NCI-H774 (cell line): ENCODE data around the gene SOWAHA.

Experiments
- DNase-seq: peaks from one replicate; lab custom pipeline; 2025; lab: John Stamatoyannopoulos, UW

The SOWAHA gene

GRCh38 chr5:132812781-132813598, at the start of gene SOWAHA:
SOWAHA (plus strand) TSS chr5:132813302; CDS start chr5:132813622, 320 bp downstream.
- peak; percentile 15 for DNase-seq

- DNase-seq = no peak
Observed at GRCh38 chr5:132764051-132764450, 49.1 kb upstream of the SOWAHA start.

- DNase-seq = no peak
Observed at GRCh38 chr5:132764671-132765238, 48.3 kb upstream of the SOWAHA start.

GRCh38 chr5:132765311-132766019, 47.6 kb upstream of the SOWAHA start:
- DNase-seq = no peak

- DNase-seq = no peak
Observed at GRCh38 chr5:132766020-132766805, 46.9 kb upstream of the SOWAHA start.

- no peak for DNase-seq
Observed at GRCh38 chr5:132766806-132767055, 46.4 kb upstream of the SOWAHA start.

GRCh38 chr5:132767150-132767549, 46.0 kb upstream of the SOWAHA start:
- DNase-seq = no peak

GRCh38 chr5:132768485-132768868, 44.6 kb upstream of the SOWAHA start:
- no peak for DNase-seq

GRCh38 chr5:132770476-132771159, 42.5 kb upstream of the SOWAHA start:
- no peak for DNase-seq

- no peak for DNase-seq
Observed at GRCh38 chr5:132771503-132771998, 41.6 kb upstream of the SOWAHA start.

GRCh38 chr5:132772291-132773070, 40.6 kb upstream of the SOWAHA start:
- DNase-seq = no peak

- no peak for DNase-seq
Observed at GRCh38 chr5:132773114-132773513, 40.0 kb upstream of the SOWAHA start.

GRCh38 chr5:132773601-132774355, 39.3 kb upstream of the SOWAHA start:
- no peak for DNase-seq

- no peak for DNase-seq
Observed at GRCh38 chr5:132774406-132774805, 38.7 kb upstream of the SOWAHA start.

GRCh38 chr5:132774896-132775295, 38.2 kb upstream of the SOWAHA start:
- no peak for DNase-seq

- DNase-seq = no peak
Observed at GRCh38 chr5:132775476-132775961, 37.6 kb upstream of the SOWAHA start.

GRCh38 chr5:132776131-132776937, 36.8 kb upstream of the SOWAHA start:
- DNase-seq = no peak

GRCh38 chr5:132776938-132777208, 36.2 kb upstream of the SOWAHA start:
- no peak for DNase-seq
